Neural progenitor cell (in vitro differentiated cells): ENCODE measurements around the gene RARS2. TPM values are rescaled to one million over a fixed set of nuclear protein-coding genes. Genes with fewer than 3 reads are reported as not detected.

Experiments used
- DNase-seq: peaks from one replicate; pipeline ENCODE4 v3.0.0-alpha.2; 2016; ENCODE audit warnings: low spot score
- H2AFZ ChIP-seq: fragments of 200-600 bp; sonication (generic); replicated peaks from 2 replicates; pipeline ENCODE4 v1.6.1; 2016; ENCODE audit warnings: antibody characterized with exemption
- H3F3A ChIP-seq: fragments of 200-600 bp; sonication (generic); 2 replicates; pipeline ENCODE4 v1.6.1; 2016; ENCODE audit warnings: antibody characterized with exemption, low read depth
- H3K27ac ChIP-seq: fragments of 200-600 bp; sonication (generic); 2 replicates; pipeline ENCODE4 v1.5.1; 2016; ENCODE audit warnings: mild to moderate bottlenecking
- H3K27me3 ChIP-seq: fragments of 200-600 bp; sonication (generic); 2 replicates; pipeline ENCODE4 v1.6.1; 2016; ENCODE audit warnings: mild to moderate bottlenecking, moderate library complexity
- H3K36me3 ChIP-seq: fragments of 200-600 bp; sonication (generic); 2 replicates; pipeline ENCODE4 v1.5.1; 2016
- H3K4me1 ChIP-seq: fragments of 200-600 bp; sonication (generic); 2 replicates; pipeline ENCODE4 v1.6.1; 2016; ENCODE audit warnings: mixed run types
- H3K4me2 ChIP-seq: fragments of 200-600 bp; sonication (generic); 2 replicates; pipeline ENCODE4 v1.6.1; 2016
- H3K4me3 ChIP-seq: fragments of 200-600 bp; sonication (generic); 2 replicates; pipeline ENCODE4 v1.5.1; 2016
- H3K79me2 ChIP-seq: fragments of 200-600 bp; sonication (generic); 2 replicates; pipeline ENCODE4 v1.6.1; 2016; ENCODE audit warnings: low read depth
- H3K9ac ChIP-seq: fragments of 200-600 bp; sonication (generic); 2 replicates; pipeline ENCODE4 v1.6.1; 2016
- H3K9me3 ChIP-seq: fragments of 200-600 bp; sonication (generic); 2 replicates; pipeline ENCODE4 v1.5.1; 2016; ENCODE audit warnings: low read depth
- H4K20me1 ChIP-seq: fragments of 200-600 bp; sonication (generic); 2 replicates; pipeline ENCODE4 v1.6.1; 2016; ENCODE audit warnings: low read depth
- H3K27ac Mint-ChIP-seq: 3 replicates; pipeline ENCODE4 v1.8.0; 2021; ENCODE audit warnings: mixed read lengths
- H3K27me3 Mint-ChIP-seq: 2 replicates; pipeline ENCODE4 v1.8.0; 2022; ENCODE audit warnings: low read depth, mild to moderate bottlenecking, inconsistent platforms, moderate library complexity, mixed read lengths; ENCODE audit not compliant: insufficient read depth
- H3K36me3 Mint-ChIP-seq: 3 replicates; pipeline ENCODE4 v1.8.0; 2021; ENCODE audit warnings: mixed read lengths
- H3K4me1 Mint-ChIP-seq: 3 replicates; pipeline ENCODE4 v1.8.0; 2021; ENCODE audit warnings: mixed read lengths
- H3K4me3 Mint-ChIP-seq: 3 replicates; pipeline ENCODE4 v1.8.0; 2021; ENCODE audit warnings: mild to moderate bottlenecking, moderate library complexity, mixed read lengths
- H3K9me3 Mint-ChIP-seq: 3 replicates; pipeline ENCODE4 v1.8.0; 2020; ENCODE audit warnings: mixed read lengths
- EZH2 ChIP-seq: fragments of 200-600 bp; sonication (generic); IDR thresholded peaks from 2 replicates; pipeline ENCODE4 v1.6.1; 2017; ENCODE audit warnings: antibody characterized with exemption, mild to moderate bottlenecking, moderate library complexity
- EZH2phosphoT487 ChIP-seq: fragments of 200-600 bp; sonication (generic); IDR thresholded peaks from 2 replicates; pipeline ENCODE4 v1.6.1; 2017; ENCODE audit warnings: antibody characterized with exemption
- total RNA-seq: library from RNA; depleted of rRNA; stranded (reverse); fragments of >200 nt; gene quantifications from 2 replicates; pipeline ENCODE4 v1.2.3, GENCODE V29; 2015; ENCODE audit warnings: low replicate concordance
- TF ChIP-seq, protein P1 (sequence below): fragments of 200-600 bp; sonication (generic); IDR thresholded peaks from 2 replicates; pipeline ENCODE4 v1.5.1; 2017; ENCODE audit warnings: antibody characterized with exemption, mild to moderate bottlenecking

RARS2 gene
- total RNA-seq, 1 donor from 2014 or later = 53.6 TPM

DNA sequence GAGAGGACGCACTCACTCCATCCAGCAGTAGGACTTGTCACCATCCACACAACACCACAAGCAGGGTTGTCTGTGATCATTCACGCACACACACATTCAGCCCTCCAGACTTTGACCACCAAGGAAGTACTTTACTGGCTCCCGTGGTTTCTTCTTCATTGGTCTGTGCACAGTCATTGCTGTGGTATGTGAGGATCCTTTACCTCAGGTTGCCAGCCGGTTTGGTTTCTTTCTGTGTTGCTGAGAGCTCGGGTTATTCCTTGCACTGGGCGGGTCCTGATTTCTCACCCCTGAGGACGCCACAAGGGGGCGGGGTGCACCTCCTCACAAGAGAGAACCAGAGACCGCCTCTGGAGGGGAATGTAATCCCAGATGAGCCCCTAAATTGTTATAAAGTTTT, 105.9 kb downstream of the RARS2 start:
- DNase-seq = peak; percentile 79
- no peaks in the 10 kb centered on the region for H3K79me2 ChIP-seq
- no peaks in the 10 kb centered on the region for H3K27me3 ChIP-seq
- H3K9ac ChIP-seq = no peak overlapping the region
- no peaks in the 10 kb centered on the region for H3K36me3 ChIP-seq
- H3K4me1 Mint-ChIP-seq = no peaks in the 10 kb centered on the region
- no peak overlapping the region for H3K4me2 ChIP-seq
- no peaks in the 10 kb centered on the region for H3K9me3 Mint-ChIP-seq
- H3K4me3 ChIP-seq = no peak overlapping the region
- peak overlapping the region; percentile 5 for H3K4me3 Mint-ChIP-seq
- no peaks in the 10 kb centered on the region for H3K4me1 ChIP-seq
- no peaks in the 10 kb centered on the region for H4K20me1 ChIP-seq
- no peak overlapping the region for H3K27ac Mint-ChIP-seq
- no peak overlapping the region for H2AFZ ChIP-seq
- no peaks in the 10 kb centered on the region for H3F3A ChIP-seq
- H3K9me3 ChIP-seq = no peaks in the 10 kb centered on the region
- peaks cover 8% of the 10 kb centered on the region for H3K36me3 Mint-ChIP-seq
- TF ChIP-seq, protein P1, sequence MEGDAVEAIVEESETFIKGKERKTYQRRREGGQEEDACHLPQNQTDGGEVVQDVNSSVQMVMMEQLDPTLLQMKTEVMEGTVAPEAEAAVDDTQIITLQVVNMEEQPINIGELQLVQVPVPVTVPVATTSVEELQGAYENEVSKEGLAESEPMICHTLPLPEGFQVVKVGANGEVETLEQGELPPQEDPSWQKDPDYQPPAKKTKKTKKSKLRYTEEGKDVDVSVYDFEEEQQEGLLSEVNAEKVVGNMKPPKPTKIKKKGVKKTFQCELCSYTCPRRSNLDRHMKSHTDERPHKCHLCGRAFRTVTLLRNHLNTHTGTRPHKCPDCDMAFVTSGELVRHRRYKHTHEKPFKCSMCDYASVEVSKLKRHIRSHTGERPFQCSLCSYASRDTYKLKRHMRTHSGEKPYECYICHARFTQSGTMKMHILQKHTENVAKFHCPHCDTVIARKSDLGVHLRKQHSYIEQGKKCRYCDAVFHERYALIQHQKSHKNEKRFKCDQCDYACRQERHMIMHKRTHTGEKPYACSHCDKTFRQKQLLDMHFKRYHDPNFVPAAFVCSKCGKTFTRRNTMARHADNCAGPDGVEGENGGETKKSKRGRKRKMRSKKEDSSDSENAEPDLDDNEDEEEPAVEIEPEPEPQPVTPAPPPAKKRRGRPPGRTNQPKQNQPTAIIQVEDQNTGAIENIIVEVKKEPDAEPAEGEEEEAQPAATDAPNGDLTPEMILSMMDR = peak; percentile 63
- no peak for TF ChIP-seq EZH2
- H3K27me3 Mint-ChIP-seq = no peaks in the 10 kb centered on the region
- no peak overlapping the region for H3K27ac ChIP-seq

DNA sequence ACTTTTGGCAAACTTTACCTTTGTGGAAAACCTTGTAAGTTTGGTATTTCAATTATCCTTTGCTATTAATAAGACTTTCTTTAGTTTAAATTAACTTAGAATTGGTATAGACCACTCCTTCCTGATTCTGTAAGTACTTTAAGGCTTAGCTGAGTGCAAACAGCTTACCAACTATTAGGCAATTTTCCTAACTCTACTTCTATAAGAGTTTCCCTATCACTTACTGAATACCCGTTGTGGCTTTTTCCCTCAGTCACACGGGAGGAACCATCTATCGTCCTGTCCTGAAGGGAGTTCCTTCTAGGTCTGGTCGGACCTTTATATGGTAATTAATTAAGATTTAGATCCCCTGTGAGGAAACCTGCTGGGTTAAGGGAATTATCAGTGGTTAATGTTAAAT, 107.4 kb downstream of the RARS2 start:
- Histone ChIP-seq H3F3A (no peaks in the 10 kb centered on the region), H3K27me3 (no peaks in the 10 kb centered on the region), H4K20me1 (no peaks in the 10 kb centered on the region), H3K4me2 (no peak overlapping the region), H2AFZ (no peak overlapping the region), H3K27ac (no peak overlapping the region), H3K9me3 (no peaks in the 10 kb centered on the region), H3K4me1 (no peaks in the 10 kb centered on the region), H3K79me2 (no peaks in the 10 kb centered on the region), H3K9ac (no peak overlapping the region), H3K36me3 (no peaks in the 10 kb centered on the region), H3K4me3 (no peak overlapping the region)
- H3K4me1 Mint-ChIP-seq = no peaks in the 10 kb centered on the region
- H3K27ac Mint-ChIP-seq = no peak overlapping the region
- DNase-seq = no peak
- H3K36me3 Mint-ChIP-seq = peaks cover 10% of the 10 kb centered on the region
- no peak overlapping the region for H3K4me3 Mint-ChIP-seq
- no peaks in the 10 kb centered on the region for H3K27me3 Mint-ChIP-seq
- TF ChIP-seq, protein P1 = no peak
- TF ChIP-seq EZH2 = no peak
- no peaks in the 10 kb centered on the region for H3K9me3 Mint-ChIP-seq

DNA sequence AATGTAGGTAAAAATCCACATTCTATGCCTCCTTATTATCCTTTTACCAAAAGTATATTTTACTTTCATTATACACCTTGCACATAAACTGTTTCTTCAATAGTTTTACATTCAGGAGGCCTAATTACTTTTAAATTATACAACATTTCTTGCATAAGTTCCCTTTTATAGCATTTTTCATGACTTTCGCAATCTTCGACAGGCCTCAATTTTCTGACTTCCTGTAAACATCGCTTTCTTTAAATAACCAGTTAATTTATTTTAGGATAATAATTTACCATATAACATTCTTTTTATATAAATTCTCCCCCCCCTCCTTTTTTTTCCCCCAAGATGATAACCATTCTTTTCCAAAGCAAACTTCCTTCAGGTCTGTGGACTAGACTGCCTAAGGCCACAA, 107.9 kb downstream of the RARS2 start:
- no peaks in the 10 kb centered on the region for H4K20me1 ChIP-seq
- no peaks in the 10 kb centered on the region for H3F3A ChIP-seq
- H3K36me3 ChIP-seq = no peaks in the 10 kb centered on the region
- H3K4me2 ChIP-seq = no peak overlapping the region
- Mint-ChIP-seq H3K27ac (no peak overlapping the region), H3K9me3 (no peaks in the 10 kb centered on the region), H3K4me1 (no peaks in the 10 kb centered on the region), H3K27me3 (no peaks in the 10 kb centered on the region), H3K36me3 (peaks cover 10% of the 10 kb centered on the region), H3K4me3 (no peak overlapping the region)
- no peak for DNase-seq
- no peaks in the 10 kb centered on the region for H3K79me2 ChIP-seq
- H3K9ac ChIP-seq = no peak overlapping the region
- H3K27me3 ChIP-seq = no peaks in the 10 kb centered on the region
- H3K4me3 ChIP-seq = no peak overlapping the region
- TF ChIP-seq, protein P1 = no peak
- TF ChIP-seq EZH2phosphoT487 (no peak), EZH2 (no peak)
- no peak overlapping the region for H2AFZ ChIP-seq
- no peaks in the 10 kb centered on the region for H3K9me3 ChIP-seq
- no peak overlapping the region for H3K27ac ChIP-seq
- no peaks in the 10 kb centered on the region for H3K4me1 ChIP-seq
